HCT116 (cell line): ENCODE data around the gene SGSM2. TPM values are rescaled to one million over a fixed set of nuclear protein-coding genes. Genes with fewer than 3 reads are reported as not detected.

Experiments used
- ATAC-seq: fragments of 200-7000 bp; cut with Tn5 transposase; 2 replicates; pipeline ENCODE4 v1.9.1; 2020; ENCODE audit warnings: mild to moderate bottlenecking, moderate library complexity
- BruUV-seq: library from RNA; stranded (reverse); fragments of 400-500 nt; replicated peaks from 2 replicates; lab custom pipeline; 2021; lab: Mats Ljungman, UMichigan
- CTCF ChIA-PET: fragments of 300-600 bp; sonication (Branson Sonifier 250); formaldehyde crosslinking; loops from one replicate; lab custom pipeline; 2021; ENCODE audit warnings: antibody characterized with exemption; lab: Charles Lee
- POLR2A ChIA-PET: fragments of 300-600, 350-600 bp; sonication (Branson Sonifier 250); formaldehyde crosslinking; loops from one replicate; lab custom pipeline; 2021; ENCODE audit warnings: antibody characterized with exemption; lab: Charles Lee
- RAD21 ChIA-PET, 2 experiments: fragments of 300-600 bp; sonication (Branson Sonifier 250); formaldehyde crosslinking; loops; one replicate each; lab custom pipeline; 2023; ENCODE audit warnings: low total read pairs in 2 of 2; ENCODE audit not compliant: uncharacterized antibody in 2 of 2, unreplicated experiment in 2 of 2, low non-redundant PET in 1 of 2; lab: Charles Lee
- DNase-seq: peaks from one replicate; pipeline ENCODE4 v3.0.0-alpha.2; 2010; ENCODE audit warnings: low read depth, low spot score
- H2AFZ ChIP-seq: fragments of 200-600 bp; shearing (Covaris generic), sonication (generic); 2 replicates; pipeline ENCODE4 v1.6.1; 2017; ENCODE audit warnings: low read depth, mixed run types, mixed read lengths, antibody characterized with exemption, low read length; ENCODE audit not compliant: poor library complexity, severe bottlenecking
- H3K27ac ChIP-seq: 2 replicates; pipeline ENCODE4 v1.5.1; 2012; ENCODE audit warnings: low read depth, low read length
- H3K27me3 ChIP-seq: fragments of 200-600 bp; sonication (generic); 2 replicates; pipeline ENCODE4 v1.6.1; 2016; ENCODE audit warnings: mixed run types, low read length, mixed read lengths; ENCODE audit not compliant: insufficient read depth
- H3K36me3 ChIP-seq, 2 experiments: fragments of 200-500 bp in 1 of 2; fragments of 200-600 bp in 1 of 2; sonication (Bioruptor generic) in 1 of 2; sonication (generic) in 1 of 2; 2 replicates each; pipeline versions ENCODE4 v1.5.1 to v1.6.1; 2014 to 2016; ENCODE audit warnings: low read length in 2 of 2, inconsistent platforms in 1 of 2, mixed read lengths in 1 of 2, mixed run types in 1 of 2; ENCODE audit not compliant: insufficient read depth in 2 of 2, control insufficient read depth in 1 of 2
- H3K4me1 ChIP-seq, 2 experiments: fragments of 200-600 bp in 1 of 2; sonication (generic) in 1 of 2; 2 replicates each; pipeline versions ENCODE4 v1.5.1 to v1.6.1; 2012 to 2017; ENCODE audit warnings: low read length in 2 of 2, inconsistent platforms in 1 of 2, mild to moderate bottlenecking in 1 of 2, mixed read lengths in 1 of 2, mixed run types in 1 of 2, moderate library complexity in 1 of 2; ENCODE audit not compliant: insufficient read depth in 2 of 2, control insufficient read depth in 1 of 2
- H3K4me2 ChIP-seq: fragments of 200-600 bp; sonication (generic); 2 replicates; pipeline ENCODE4 v1.6.1; 2017; ENCODE audit warnings: mixed run types, low read length, mixed read lengths
- H3K4me3 ChIP-seq, 2 experiments: fragments of 200-600 bp in 1 of 2; sonication (generic) in 1 of 2; replicated peaks in 1 of 2; 2 replicates each; pipeline ENCODE4 v1.5.1; 2011 to 2016; ENCODE audit warnings: low read length in 2 of 2, control low read depth in 1 of 2, low read depth in 1 of 2, mild to moderate bottlenecking in 1 of 2, mixed read lengths in 1 of 2, mixed run types in 1 of 2
- H3K79me2 ChIP-seq: fragments of 200-600 bp; sonication (generic); 2 replicates; pipeline ENCODE4 v1.6.1; 2017; ENCODE audit warnings: mild to moderate bottlenecking, mixed run types, low read length, moderate library complexity, mixed read lengths; ENCODE audit not compliant: insufficient read depth
- H3K9ac ChIP-seq: fragments of 200-600 bp; sonication (generic); 2 replicates; pipeline ENCODE4 v1.6.1; 2016; ENCODE audit warnings: low read length, mixed read lengths
- H3K9me2 ChIP-seq: fragments of 200-600 bp; sonication (generic), shearing (Covaris generic); 2 replicates; pipeline ENCODE4 v1.6.1; 2017; ENCODE audit warnings: mixed run types, mild to moderate bottlenecking, moderate library complexity; ENCODE audit not compliant: insufficient read depth
- H3K9me3 ChIP-seq, 2 experiments: fragments of 200-500 bp in 1 of 2; fragments of 200-600 bp in 1 of 2; sonication (Bioruptor generic) in 1 of 2; sonication (generic) in 1 of 2; 2 replicates each; pipeline ENCODE4 v1.6.1; 2014 to 2017; ENCODE audit warnings: low read length in 2 of 2, mixed read lengths in 2 of 2, inconsistent platforms in 1 of 2, low read depth in 1 of 2, mild to moderate bottlenecking in 1 of 2, mixed run types in 1 of 2, moderate library complexity in 1 of 2; ENCODE audit not compliant: control insufficient read depth in 1 of 2, insufficient read depth in 1 of 2
- H4K20me1 ChIP-seq: fragments of 200-600 bp; sonication (generic), shearing (Covaris generic); 2 replicates; pipeline ENCODE4 v1.6.1; 2017; ENCODE audit warnings: mixed run types, mild to moderate bottlenecking, moderate library complexity; ENCODE audit not compliant: insufficient read depth
- CBX3 ChIP-seq: IDR thresholded peaks from 2 replicates; pipeline ENCODE4 v1.6.1; 2012; ENCODE audit warnings: low read depth
- CEBPB ChIP-seq: IDR thresholded peaks from 2 replicates; pipeline ENCODE4 v1.6.1; 2012; ENCODE audit warnings: low read depth
- EGR1 ChIP-seq: IDR thresholded peaks from 2 replicates; pipeline ENCODE4 v1.6.1; 2012; ENCODE audit warnings: low read depth
- ELF1 ChIP-seq: IDR thresholded peaks from 2 replicates; pipeline ENCODE4 v1.6.1; 2012; ENCODE audit warnings: low read depth, borderline replicate concordance
- EZH2phosphoT487 ChIP-seq: fragments of 200-600 bp; IDR thresholded peaks from 2 replicates; pipeline ENCODE4 v1.6.1; 2018; ENCODE audit warnings: antibody characterized with exemption, borderline replicate concordance
- FOSL1 ChIP-seq: IDR thresholded peaks from 2 replicates; pipeline ENCODE4 v1.6.1; 2012; ENCODE audit warnings: low read depth
- JUND ChIP-seq: IDR thresholded peaks from 2 replicates; pipeline ENCODE4 v1.6.1; 2012
- POLR2AphosphoS5 ChIP-seq: IDR thresholded peaks from 2 replicates; pipeline ENCODE4 v1.6.1; 2011; ENCODE audit warnings: mild to moderate bottlenecking, low read depth, low read length, moderate library complexity
- RAD21 ChIP-seq: IDR thresholded peaks from 2 replicates; pipeline ENCODE4 v1.6.1; 2012; ENCODE audit warnings: low read depth, mild to moderate bottlenecking
- SIN3A ChIP-seq: IDR thresholded peaks from 2 replicates; pipeline ENCODE4 v1.6.1; 2012; ENCODE audit warnings: low read depth
- SP1 ChIP-seq: IDR thresholded peaks from 2 replicates; pipeline ENCODE4 v1.6.1; 2012; ENCODE audit warnings: low read depth
- YY1 ChIP-seq: IDR thresholded peaks from 2 replicates; pipeline ENCODE4 v1.6.1; 2011; ENCODE audit warnings: low read length, low read depth, moderate library complexity, mild to moderate bottlenecking; ENCODE audit not compliant: insufficient replicate concordance; ENCODE audit errors: extremely low read depth
- ZNF274 ChIP-seq: fragments of 200-500 bp; sonication (Bioruptor generic); IDR thresholded peaks from 2 replicates; pipeline ENCODE4 v1.6.1; 2014; ENCODE audit warnings: mild to moderate bottlenecking, low read depth, low read length, inconsistent platforms
- intact Hi-C: fragments of 100-400 bp; cut with micrococcal nuclease; formaldehyde crosslinking; loops from 2 replicates; pipeline ENCODE4 v1.10.0; 2022
- total RNA-seq: library from RNA; stranded (reverse); gene quantifications from one replicate; pipeline ENCODE4 v1.2.1, GENCODE V29; 2021; ENCODE audit not compliant: unreplicated experiment
- TF ChIP-seq, protein P1 (sequence below): IDR thresholded peaks from 2 replicates; pipeline ENCODE4 v1.6.1; 2012
- TF ChIP-seq, protein P2 (sequence below): IDR thresholded peaks from 2 replicates; pipeline ENCODE4 v1.6.1; 2012; ENCODE audit warnings: low read depth

Gene SGSM2
- total RNA-seq, 1 experiment from 2014 or later: 68.1 TPM

DNA sequence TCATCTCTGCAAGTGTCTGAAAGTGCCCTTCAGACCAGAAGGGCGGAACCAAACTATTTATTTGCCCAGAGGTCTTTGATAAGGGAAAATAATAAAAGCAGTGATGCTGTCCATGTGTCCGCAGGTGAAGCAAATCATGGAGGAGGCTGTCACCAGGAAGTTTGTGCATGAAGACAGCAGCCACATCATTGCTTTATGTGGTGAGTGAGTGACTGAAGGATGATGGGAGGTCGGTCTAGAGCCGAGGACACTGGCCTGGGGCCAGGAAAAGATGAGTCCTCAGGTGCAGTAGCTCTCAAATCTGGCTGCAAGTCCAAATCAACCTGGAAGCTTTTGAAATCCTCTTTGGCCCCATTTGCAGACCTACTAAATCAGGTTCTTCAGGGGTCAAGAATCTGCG is 6.1 kb downstream of the SGSM2 start:
- CTCF ChIA-PET: no interaction called here
- RAD21 ChIA-PET: no interaction called here
- Histone ChIP-seq H3K4me3 (no peak overlapping the region), H3K4me1 (peaks cover 23 to 36% of the 10 kb centered on the region in 2 experiments), H4K20me1 (no peaks in the 10 kb centered on the region), H3K9me3 (no peaks in the 10 kb centered on the region), H3K9me2 (no peaks in the 10 kb centered on the region), H3K36me3 (peaks cover 13 to 14% of the 10 kb centered on the region in 2 experiments; a peak in 3 of 4 replicates), H3K9ac (no peak overlapping the region), H3K27ac (no peak overlapping the region), H3K79me2 (peaks cover 11% of the 10 kb centered on the region; the same call in 1 of the 2 replicates), H2AFZ (no peak overlapping the region), H3K4me2 (peak overlapping the region; percentile 19; the same call in 1 of the 2 replicates), H3K27me3 (no peaks in the 10 kb centered on the region)
- POLR2A ChIA-PET: interaction anchor here (1.1 kb wide), 1 partner anchor 8 kb away, joined by 5 read pairs; no protein-coding TSS in a partner anchor
- DNase-seq: no peak
- intact Hi-C loops: no loop called here
- no TSS peak for BruUV-seq
- ATAC-seq: peak; percentile 50; the same call in 1 of the 2 replicates
- TF ChIP-seq EZH2phosphoT487 (no peak), JUND (peak; percentile 67), CBX3 (no peak), SIN3A (no peak), CEBPB (no peak), EGR1 (no peak), POLR2AphosphoS5 (no peak), FOSL1 (peak; percentile 65), SP1 (peak; percentile 48)
- TF ChIP-seq, protein P1, sequence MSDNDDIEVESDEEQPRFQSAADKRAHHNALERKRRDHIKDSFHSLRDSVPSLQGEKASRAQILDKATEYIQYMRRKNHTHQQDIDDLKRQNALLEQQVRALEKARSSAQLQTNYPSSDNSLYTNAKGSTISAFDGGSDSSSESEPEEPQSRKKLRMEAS: 0 out of 2 replicates have a peak, but pooled peaks have one; percentile 19

DNA sequence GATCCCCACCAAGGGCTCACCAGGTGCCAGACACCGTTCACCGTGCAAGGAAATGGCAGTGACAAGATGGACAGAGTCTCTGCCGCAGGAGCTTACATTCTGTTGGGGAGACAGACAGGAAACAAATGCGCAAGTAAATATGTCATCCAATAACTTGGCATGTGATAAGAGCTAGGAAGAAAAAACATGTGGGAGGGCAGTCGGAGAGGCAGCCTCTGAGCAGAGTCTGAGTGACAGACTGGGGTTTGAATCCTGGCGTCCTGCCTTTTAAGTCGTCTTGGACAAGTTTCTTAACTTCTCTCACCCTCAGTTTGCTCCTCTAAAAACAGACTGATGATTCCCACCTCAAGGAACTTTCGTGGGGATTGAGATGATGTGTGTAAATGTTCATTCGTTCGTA is 7.2 kb downstream of the SGSM2 start:
- ATAC-seq (no peak), DNase-seq (no peak)
- peaks cover 4% of the 10 kb centered on the region; the same call in 1 of the 2 replicates for H3K79me2 ChIP-seq
- POLR2A ChIA-PET: no interaction called here
- H3K36me3 ChIP-seq: peaks cover 13 to 14% of the 10 kb centered on the region in 2 experiments; a peak in 3 of 4 replicates
- H3K27me3 ChIP-seq: no peaks in the 10 kb centered on the region
- no peak overlapping the region for H3K9ac ChIP-seq
- no peak overlapping the region for H3K4me3 ChIP-seq
- H3K4me2 ChIP-seq: no peak overlapping the region
- intact Hi-C loops: no loop called here
- H3K9me3 ChIP-seq: no peaks in the 10 kb centered on the region
- H3K4me1 ChIP-seq: peaks cover 24 to 35% of the 10 kb centered on the region in 2 experiments
- RAD21 ChIA-PET: interaction anchor here in 1 of 2 experiments (0.7 kb wide), 1 partner anchor 38 kb away, joined by 3 read pairs; no protein-coding TSS in a partner anchor
- TF ChIP-seq EGR1: no peak
- TF ChIP-seq, protein P1: no peak
- no peak for TF ChIP-seq EZH2phosphoT487
- TF ChIP-seq RAD21: no peak
- TF ChIP-seq ELF1: no peak
- TF ChIP-seq YY1: no peak
- no peak for TF ChIP-seq FOSL1
- TF ChIP-seq ZNF274: no peak
- TF ChIP-seq, protein P2, sequence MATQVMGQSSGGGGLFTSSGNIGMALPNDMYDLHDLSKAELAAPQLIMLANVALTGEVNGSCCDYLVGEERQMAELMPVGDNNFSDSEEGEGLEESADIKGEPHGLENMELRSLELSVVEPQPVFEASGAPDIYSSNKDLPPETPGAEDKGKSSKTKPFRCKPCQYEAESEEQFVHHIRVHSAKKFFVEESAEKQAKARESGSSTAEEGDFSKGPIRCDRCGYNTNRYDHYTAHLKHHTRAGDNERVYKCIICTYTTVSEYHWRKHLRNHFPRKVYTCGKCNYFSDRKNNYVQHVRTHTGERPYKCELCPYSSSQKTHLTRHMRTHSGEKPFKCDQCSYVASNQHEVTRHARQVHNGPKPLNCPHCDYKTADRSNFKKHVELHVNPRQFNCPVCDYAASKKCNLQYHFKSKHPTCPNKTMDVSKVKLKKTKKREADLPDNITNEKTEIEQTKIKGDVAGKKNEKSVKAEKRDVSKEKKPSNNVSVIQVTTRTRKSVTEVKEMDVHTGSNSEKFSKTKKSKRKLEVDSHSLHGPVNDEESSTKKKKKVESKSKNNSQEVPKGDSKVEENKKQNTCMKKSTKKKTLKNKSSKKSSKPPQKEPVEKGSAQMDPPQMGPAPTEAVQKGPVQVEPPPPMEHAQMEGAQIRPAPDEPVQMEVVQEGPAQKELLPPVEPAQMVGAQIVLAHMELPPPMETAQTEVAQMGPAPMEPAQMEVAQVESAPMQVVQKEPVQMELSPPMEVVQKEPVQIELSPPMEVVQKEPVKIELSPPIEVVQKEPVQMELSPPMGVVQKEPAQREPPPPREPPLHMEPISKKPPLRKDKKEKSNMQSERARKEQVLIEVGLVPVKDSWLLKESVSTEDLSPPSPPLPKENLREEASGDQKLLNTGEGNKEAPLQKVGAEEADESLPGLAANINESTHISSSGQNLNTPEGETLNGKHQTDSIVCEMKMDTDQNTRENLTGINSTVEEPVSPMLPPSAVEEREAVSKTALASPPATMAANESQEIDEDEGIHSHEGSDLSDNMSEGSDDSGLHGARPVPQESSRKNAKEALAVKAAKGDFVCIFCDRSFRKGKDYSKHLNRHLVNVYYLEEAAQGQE: no peak
- TF ChIP-seq CEBPB: no peak
- TF ChIP-seq SIN3A: no peak
- BruUV-seq: no TSS peak
- H3K27ac ChIP-seq: no peak overlapping the region
- H2AFZ ChIP-seq: no peak overlapping the region
- H3K9me2 ChIP-seq: no peaks in the 10 kb centered on the region
- no peaks in the 10 kb centered on the region for H4K20me1 ChIP-seq
- CTCF ChIA-PET: no interaction called here
